Panc1 (cell line): ENCODE data around the gene SLC38A1. TPM values are rescaled to one million over a fixed set of nuclear protein-coding genes. Genes with fewer than 3 reads are reported as not detected.

Source experiments
- ATAC-seq: fragments of 200-7000 bp; cut with Tn5 transposase; 2 replicates; pipeline ENCODE4 v1.9.1; 2020; ENCODE audit warnings: mild to moderate bottlenecking, moderate library complexity
- BruUV-seq: library from RNA; stranded (reverse); fragments of 400-500 nt; replicated peaks from 2 replicates; lab custom pipeline; 2021; lab: Mats Ljungman, UMichigan
- CTCF ChIA-PET: fragments of 300-600 bp; sonication (Branson Sonifier 250); formaldehyde crosslinking; loops from one replicate; lab custom pipeline; 2022; ENCODE audit warnings: antibody characterized with exemption; lab: Charles Lee
- POLR2A ChIA-PET: fragments of 300-600 bp; sonication (Branson Sonifier 250); formaldehyde crosslinking; loops from one replicate; lab custom pipeline; 2022; ENCODE audit warnings: antibody characterized with exemption; lab: Charles Lee
- DNase-seq: peaks from one replicate; pipeline ENCODE4 v3.0.0-alpha.2; 2010; ENCODE audit warnings: low read depth, low spot score
- H3K27ac ChIP-seq: 2 replicates; pipeline ENCODE4 v1.5.1; 2011; ENCODE audit warnings: mild to moderate bottlenecking, low read length, inconsistent platforms
- H3K27me3 ChIP-seq: fragments of 200-500 bp; sonication (Bioruptor generic); 2 replicates; pipeline ENCODE4 v1.6.0; 2014; ENCODE audit warnings: low read length, inconsistent platforms; ENCODE audit not compliant: control insufficient read depth, insufficient read depth
- H3K36me3 ChIP-seq: fragments of 200-500 bp; sonication (Bioruptor generic); 2 replicates; pipeline ENCODE4 v1.5.1; 2014; ENCODE audit warnings: inconsistent platforms, mild to moderate bottlenecking, low read length, moderate library complexity; ENCODE audit not compliant: control insufficient read depth, insufficient read depth
- H3K4me1 ChIP-seq: 2 replicates; pipeline ENCODE4 v1.5.1; 2011; ENCODE audit warnings: inconsistent platforms, mild to moderate bottlenecking, low read length, moderate library complexity; ENCODE audit not compliant: control insufficient read depth, insufficient read depth
- H3K4me3 ChIP-seq, 2 experiments: 2 replicates each; pipeline ENCODE4 v1.5.1; 2011 to 2012; ENCODE audit warnings: low read depth in 2 of 2, low read length in 2 of 2, mild to moderate bottlenecking in 2 of 2, inconsistent platforms in 1 of 2, moderate library complexity in 1 of 2
- H3K9me3 ChIP-seq: fragments of 200-500 bp; sonication (Bioruptor generic); 2 replicates; pipeline ENCODE4 v1.5.1; 2014; ENCODE audit warnings: low read depth, mild to moderate bottlenecking, inconsistent platforms, low read length, moderate library complexity; ENCODE audit not compliant: control insufficient read depth, insufficient read depth
- CTCF ChIP-seq: fragments of 450-650 bp; IDR thresholded peaks from 2 replicates; pipeline ENCODE4 v1.5.1; 2017; ENCODE audit warnings: mild to moderate bottlenecking
- POLR2AphosphoS5 ChIP-seq: IDR thresholded peaks from 2 replicates; pipeline ENCODE4 v1.6.1; 2012; ENCODE audit warnings: mild to moderate bottlenecking, low read depth, low read length, moderate library complexity
- SIN3A ChIP-seq: IDR thresholded peaks from 2 replicates; pipeline ENCODE4 v1.6.1; 2012; ENCODE audit warnings: low read depth, mild to moderate bottlenecking, low read length, moderate library complexity, borderline replicate concordance; ENCODE audit not compliant: insufficient read depth
- TCF7L2 ChIP-seq: IDR thresholded peaks from 2 replicates; pipeline ENCODE4 v1.6.1; 2011; ENCODE audit warnings: mild to moderate bottlenecking, low read depth, low read length, inconsistent platforms
- in situ Hi-C: cut with HindIII; loops from 2 replicates; pipeline ENCODE4 v1.10.0; 2016; ENCODE audit warnings: low sequenced_read_pairs, low pct_unique_long_range_greater_than_20kb
- intact Hi-C: fragments of 100-400 bp; cut with micrococcal nuclease; formaldehyde crosslinking; loops from one replicate; pipeline ENCODE4 v1.10.0; 2022; ENCODE audit not compliant: unreplicated experiment
- total RNA-seq: library from RNA; stranded (reverse); gene quantifications from one replicate; pipeline ENCODE4 v1.2.1, GENCODE V29; 2021; ENCODE audit not compliant: unreplicated experiment
- TF ChIP-seq, protein P1 (sequence below), 2 experiments: IDR thresholded peaks; 2 replicates each; pipeline ENCODE4 v1.6.1; 2011 to 2012; ENCODE audit warnings: low read depth in 2 of 2, control low read depth in 1 of 2, low read length in 1 of 2, mild to moderate bottlenecking in 1 of 2, moderate library complexity in 1 of 2; ENCODE audit not compliant: insufficient read depth in 1 of 2

Gene SLC38A1
- total RNA-seq, 1 experiment from 2014 or later: 127 TPM

- intact Hi-C loops: loop anchor here (10.0 kb wide), 1 partner anchor 104 kb away; no protein-coding TSS in a partner anchor
- ChIA-PET CTCF (no interaction called here), POLR2A (no interaction called here)
- no peak overlapping the region for H3K4me3 ChIP-seq
- no TSS peak for BruUV-seq
- H3K27ac ChIP-seq: peak overlapping the region; percentile 40; the same call in 1 of the 2 replicates
- ATAC-seq: no peak
- no peak for DNase-seq
- peaks cover 62% of the 10 kb centered on the region for H3K4me1 ChIP-seq
- TF ChIP-seq CTCF: no peak
- no peak for TF ChIP-seq SIN3A
- no peak for TF ChIP-seq TCF7L2
- TF ChIP-seq, protein P1, sequence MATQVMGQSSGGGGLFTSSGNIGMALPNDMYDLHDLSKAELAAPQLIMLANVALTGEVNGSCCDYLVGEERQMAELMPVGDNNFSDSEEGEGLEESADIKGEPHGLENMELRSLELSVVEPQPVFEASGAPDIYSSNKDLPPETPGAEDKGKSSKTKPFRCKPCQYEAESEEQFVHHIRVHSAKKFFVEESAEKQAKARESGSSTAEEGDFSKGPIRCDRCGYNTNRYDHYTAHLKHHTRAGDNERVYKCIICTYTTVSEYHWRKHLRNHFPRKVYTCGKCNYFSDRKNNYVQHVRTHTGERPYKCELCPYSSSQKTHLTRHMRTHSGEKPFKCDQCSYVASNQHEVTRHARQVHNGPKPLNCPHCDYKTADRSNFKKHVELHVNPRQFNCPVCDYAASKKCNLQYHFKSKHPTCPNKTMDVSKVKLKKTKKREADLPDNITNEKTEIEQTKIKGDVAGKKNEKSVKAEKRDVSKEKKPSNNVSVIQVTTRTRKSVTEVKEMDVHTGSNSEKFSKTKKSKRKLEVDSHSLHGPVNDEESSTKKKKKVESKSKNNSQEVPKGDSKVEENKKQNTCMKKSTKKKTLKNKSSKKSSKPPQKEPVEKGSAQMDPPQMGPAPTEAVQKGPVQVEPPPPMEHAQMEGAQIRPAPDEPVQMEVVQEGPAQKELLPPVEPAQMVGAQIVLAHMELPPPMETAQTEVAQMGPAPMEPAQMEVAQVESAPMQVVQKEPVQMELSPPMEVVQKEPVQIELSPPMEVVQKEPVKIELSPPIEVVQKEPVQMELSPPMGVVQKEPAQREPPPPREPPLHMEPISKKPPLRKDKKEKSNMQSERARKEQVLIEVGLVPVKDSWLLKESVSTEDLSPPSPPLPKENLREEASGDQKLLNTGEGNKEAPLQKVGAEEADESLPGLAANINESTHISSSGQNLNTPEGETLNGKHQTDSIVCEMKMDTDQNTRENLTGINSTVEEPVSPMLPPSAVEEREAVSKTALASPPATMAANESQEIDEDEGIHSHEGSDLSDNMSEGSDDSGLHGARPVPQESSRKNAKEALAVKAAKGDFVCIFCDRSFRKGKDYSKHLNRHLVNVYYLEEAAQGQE (IDR thresholded peaks at IDR 0.05; ENCODE audit: insufficient read depth in 1 of 2, low read depth in 2 of 2, low read length in 1 of 2): no peak
- TF ChIP-seq POLR2AphosphoS5: no peak
- H3K36me3 ChIP-seq: no peaks in the 10 kb centered on the region
- in situ Hi-C loops: no loop called here
- no peaks in the 10 kb centered on the region for H3K27me3 ChIP-seq
- H3K9me3 ChIP-seq: no peaks in the 10 kb centered on the region
Observed at GRCh38 chr12:46260913-46261476, 7.8 kb downstream of the SLC38A1 start.

DNA sequence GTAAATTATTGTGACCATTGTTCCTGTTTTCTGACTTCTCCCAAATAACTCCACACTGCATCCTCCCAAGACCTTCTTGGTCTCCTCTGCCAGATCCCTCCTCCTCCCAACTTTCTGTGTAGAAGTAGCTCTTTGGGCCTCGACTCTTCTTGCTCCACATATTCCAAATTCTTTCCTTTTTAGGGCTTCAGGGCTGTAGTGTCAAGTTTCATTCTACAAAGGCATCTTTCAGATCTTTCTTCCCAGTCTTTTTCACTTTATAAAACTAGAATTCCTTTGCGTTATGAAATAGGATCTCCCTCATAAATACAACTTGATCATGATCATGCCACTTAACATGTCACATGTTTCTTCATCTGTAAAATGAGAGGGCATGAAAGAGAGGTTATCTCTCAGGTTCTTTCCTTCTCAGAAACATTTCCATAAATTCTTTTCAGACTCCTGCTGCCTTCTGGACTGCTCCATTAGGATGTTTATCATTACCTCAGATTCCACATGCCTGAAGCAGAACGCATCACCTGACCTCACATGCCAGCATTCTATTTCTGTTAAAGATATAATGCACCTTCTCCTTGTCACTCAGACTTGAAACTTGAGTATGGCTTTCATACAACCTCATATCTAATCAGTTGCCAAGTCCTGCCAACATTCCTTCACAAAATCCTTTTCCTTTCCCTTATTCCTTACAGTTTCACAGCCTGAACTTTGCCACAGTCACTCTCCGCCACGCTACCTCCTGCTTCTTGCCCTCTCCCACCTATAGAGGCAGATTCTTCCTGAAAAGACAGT lies 8.5 kb downstream of the SLC38A1 start:
- no peak for ATAC-seq
- Histone ChIP-seq H3K4me1 (peaks cover 56% of the 10 kb centered on the region), H3K9me3 (no peaks in the 10 kb centered on the region), H3K27me3 (no peaks in the 10 kb centered on the region), H3K27ac (peak overlapping the region; percentile 40; the same call in 1 of the 2 replicates), H3K36me3 (no peaks in the 10 kb centered on the region), H3K4me3 (no peak overlapping the region)
- intact Hi-C loops (loop anchor here (10.0 kb wide), 1 partner anchor 104 kb away; no protein-coding TSS in a partner anchor), in situ Hi-C loops (no loop called here)
- ChIA-PET CTCF (no interaction called here), POLR2A (no interaction called here)
- no peak for DNase-seq
- TSS peak; percentile 3 for BruUV-seq
- no peak for TF ChIP-seq TCF7L2
- TF ChIP-seq SIN3A: no peak
- TF ChIP-seq POLR2AphosphoS5: no peak
- no peak for TF ChIP-seq CTCF
- TF ChIP-seq, protein P1 (IDR thresholded peaks at IDR 0.05; ENCODE audit: insufficient read depth in 1 of 2, low read depth in 2 of 2, low read length in 1 of 2): no peak
